Stimulated activated naive B cell treated with anti-CD40 and anti-IgM and Interleukin-4, amounts not matched to agents 10 μg/mL and 1 μg/mL and 100 μg/mL, for 72 hours (primary cell): ENCODE data around the gene SURF4.
"Not testable (repeated sequence)": the region's sequence is repeated elsewhere in the genome, so short reads cannot be mapped to it uniquely, and the experiment has no call there.

ENCODE experiments used
- ATAC-seq, 2 donors: fragments of 150-1000 bp; cut with Tn5 transposase; replicated peaks; 2 replicates each; pipeline ENCODE4 v1.10.0; 2021; ENCODE audit warnings: moderate library complexity in 1 of 2
- DNase-seq: peaks from one replicate; pipeline ENCODE4 v3.0.0; 2021
- H3K27ac Mint-ChIP-seq: one replicate; pipeline ENCODE4 v1.8.0; 2022; ENCODE audit warnings: mild to moderate bottlenecking, mixed read lengths
- H3K27me3 Mint-ChIP-seq, 2 donors: one replicate each; pipeline ENCODE4 v1.8.0; 2022; ENCODE audit warnings: mixed read lengths in 2 of 2
- H3K36me3 Mint-ChIP-seq, 2 donors: one replicate each; pipeline ENCODE4 v1.8.0; 2022; ENCODE audit warnings: mixed read lengths in 2 of 2, mild to moderate bottlenecking in 1 of 2
- H3K4me1 Mint-ChIP-seq, 2 donors: one replicate each; pipeline ENCODE4 v1.8.0; 2022; ENCODE audit warnings: mixed read lengths in 2 of 2, mild to moderate bottlenecking in 1 of 2
- H3K4me3 Mint-ChIP-seq, 2 donors: one replicate each; pipeline ENCODE4 v1.8.0; 2022; ENCODE audit warnings: mild to moderate bottlenecking in 2 of 2, mixed read lengths in 2 of 2, moderate library complexity in 1 of 2
- H3K9me3 Mint-ChIP-seq, 2 donors: one replicate each; pipeline ENCODE4 v1.8.0; 2022; ENCODE audit warnings: mixed read lengths in 2 of 2, mild to moderate bottlenecking in 1 of 2

Gene SURF4

GRCh38 chr9:133334161-133334560 is 41.7 kb downstream of the SURF4 start:
- DNase-seq = no peak
- Mint-ChIP-seq H3K4me1 (peaks cover 30 to 83% of the 10 kb centered on the region in 2 donors), H3K27ac (peak overlapping the region; percentile 90), H3K9me3 (no peaks in the 10 kb centered on the region), H3K36me3 (peaks cover 46 to 66% of the 10 kb centered on the region in 2 donors), H3K4me3 (peak overlapping the region; percentile 48 to 97), H3K27me3 (no peaks in the 10 kb centered on the region)
- ATAC-seq = no peak

GRCh38 chr9:133333566-133333965 is 42.3 kb downstream of the SURF4 start:
- H3K4me3 Mint-ChIP-seq = peak overlapping the region in 1 of 2 donors; percentile 97

DNA sequence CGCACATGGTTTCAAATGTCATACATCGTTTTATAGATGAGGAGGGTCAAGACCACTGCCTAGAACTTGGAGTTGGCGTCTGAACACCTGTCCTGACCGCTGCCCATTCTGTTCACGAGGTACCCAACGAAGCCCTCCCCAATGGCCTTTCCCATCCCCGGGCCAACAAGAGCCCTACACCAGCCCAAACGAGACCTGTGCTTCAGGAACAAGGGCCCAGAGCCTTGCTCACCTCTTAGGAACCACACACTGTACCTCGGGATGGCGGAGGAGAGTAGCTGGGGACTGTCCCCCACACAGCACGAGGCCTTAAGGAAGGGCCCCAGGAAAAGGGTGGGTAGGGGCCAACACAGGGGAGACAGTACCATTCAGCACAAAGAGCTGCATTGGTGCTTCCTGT is 42.8 kb downstream of the SURF4 start:
- peak overlapping the region; percentile 25 for H3K27ac Mint-ChIP-seq
- H3K9me3 Mint-ChIP-seq = no peaks in the 10 kb centered on the region
- peaks cover 52 to 68% of the 10 kb centered on the region in 2 donors for H3K36me3 Mint-ChIP-seq
- DNase-seq (no peak), ATAC-seq (no peak)
- H3K27me3 Mint-ChIP-seq = no peaks in the 10 kb centered on the region
- no peak overlapping the region for H3K4me3 Mint-ChIP-seq
- H3K4me1 Mint-ChIP-seq = peaks cover 30 to 83% of the 10 kb centered on the region in 2 donors

More at GRCh38 chr9:133333566-133333965, 42.3 kb downstream of the SURF4 start:
- Mint-ChIP-seq H3K36me3 (peaks cover 47 to 65% of the 10 kb centered on the region in 2 donors), H3K27ac (no peak overlapping the region), H3K9me3 (no peaks in the 10 kb centered on the region), H3K27me3 (no peaks in the 10 kb centered on the region), H3K4me1 (peaks cover 30 to 83% of the 10 kb centered on the region in 2 donors)
- ATAC-seq (no peak), DNase-seq (no peak)

GRCh38 chr9:133332381-133332730 is 43.5 kb downstream of the SURF4 start:
- no peaks in the 10 kb centered on the region for H3K9me3 Mint-ChIP-seq
- H3K4me3 Mint-ChIP-seq = no peak overlapping the region
- no peak for ATAC-seq
- peaks cover 52 to 68% of the 10 kb centered on the region in 2 donors for H3K36me3 Mint-ChIP-seq
- H3K27me3 Mint-ChIP-seq = no peaks in the 10 kb centered on the region
- H3K4me1 Mint-ChIP-seq = peaks cover 28 to 76% of the 10 kb centered on the region in 2 donors
- no peak for DNase-seq
- peak overlapping the region; percentile 72 for H3K27ac Mint-ChIP-seq

DNA sequence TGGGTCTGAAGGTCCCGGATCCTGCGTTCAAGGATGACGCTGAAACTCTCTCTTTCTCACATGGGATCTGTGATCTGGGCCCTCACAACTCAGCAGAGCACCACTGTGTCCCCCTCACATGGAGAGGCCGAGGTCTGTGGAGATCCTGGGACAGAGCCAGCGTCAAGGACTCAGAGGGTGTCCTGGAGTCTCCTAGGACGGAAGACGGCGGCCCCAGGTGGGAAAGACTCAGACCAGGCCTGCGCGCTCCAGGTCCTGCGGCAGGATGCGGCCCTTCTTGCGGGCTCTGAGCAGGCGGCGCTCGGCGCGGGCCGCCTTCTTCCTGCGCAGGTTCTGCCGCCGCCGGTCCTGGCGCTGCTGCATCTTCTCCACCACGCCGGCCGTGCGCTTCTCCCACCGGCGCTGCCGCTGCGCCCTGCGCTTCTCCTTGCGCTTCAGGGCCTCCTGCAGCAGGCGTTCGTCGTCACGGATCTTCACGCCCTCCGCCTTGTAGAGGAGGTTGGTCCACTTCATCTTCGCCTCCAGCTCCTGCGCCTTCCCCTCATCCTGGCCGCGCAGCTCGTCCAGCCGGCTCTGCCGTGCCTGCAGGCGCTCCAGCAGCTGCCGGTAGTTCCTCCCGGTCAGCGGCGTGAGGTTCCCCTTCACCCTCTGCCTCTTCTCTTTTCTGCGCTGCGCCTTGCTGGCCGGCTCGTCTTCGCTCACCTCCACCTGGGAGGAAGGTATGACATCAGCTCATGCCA is 44.0 kb downstream of the SURF4 start:
- H3K4me3 Mint-ChIP-seq = no peak overlapping the region
- ATAC-seq = no peak
- H3K27me3 Mint-ChIP-seq = no peaks in the 10 kb centered on the region
- no peaks in the 10 kb centered on the region for H3K9me3 Mint-ChIP-seq
- peaks cover 52 to 68% of the 10 kb centered on the region in 2 donors for H3K36me3 Mint-ChIP-seq
- no peak for DNase-seq
- H3K4me1 Mint-ChIP-seq = peaks cover 26 to 71% of the 10 kb centered on the region in 2 donors
- no peak overlapping the region for H3K27ac Mint-ChIP-seq

DNA sequence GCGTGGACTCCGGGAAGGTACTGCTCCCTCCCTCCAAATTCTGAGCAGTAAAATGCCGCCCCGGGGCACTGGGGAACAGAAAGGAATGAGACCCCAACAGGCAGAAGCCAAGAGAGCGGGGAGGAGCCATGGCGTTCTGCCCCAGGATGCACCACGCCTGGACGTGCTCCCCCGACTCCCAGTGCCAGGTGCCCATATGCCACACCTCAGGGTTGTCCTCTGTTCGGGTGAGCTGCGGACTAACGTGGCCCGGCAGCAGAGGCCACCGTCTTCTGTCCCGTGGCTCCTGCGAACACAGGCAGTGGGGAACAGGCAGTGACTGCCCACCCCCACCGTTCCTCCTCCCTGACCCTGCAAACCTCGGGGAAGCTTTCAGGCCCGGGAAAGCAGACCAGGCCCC is 44.6 kb downstream of the SURF4 start:
- peaks cover 21 to 65% of the 10 kb centered on the region in 2 donors for H3K4me1 Mint-ChIP-seq
- peak overlapping the region; percentile 5 for H3K27ac Mint-ChIP-seq
- H3K4me3 Mint-ChIP-seq = no peak overlapping the region
- H3K36me3 Mint-ChIP-seq = peaks cover 51 to 63% of the 10 kb centered on the region in 2 donors
- no peaks in the 10 kb centered on the region for H3K9me3 Mint-ChIP-seq
- ATAC-seq (no peak), DNase-seq (no peak)
- no peaks in the 10 kb centered on the region for H3K27me3 Mint-ChIP-seq

GRCh38 chr9:133329306-133330156 is 46.3 kb downstream of the SURF4 start:
- ATAC-seq, H3K27me3 Mint-ChIP-seq, DNase-seq, H3K27ac Mint-ChIP-seq, H3K4me3 Mint-ChIP-seq, H3K9me3 Mint-ChIP-seq: not testable (repeated sequence)
- H3K36me3 Mint-ChIP-seq = peaks cover 44 to 55% of the 10 kb centered on the region in 2 donors
- H3K4me1 Mint-ChIP-seq = peaks cover 18 to 55% of the 10 kb centered on the region in 2 donors

DNA sequence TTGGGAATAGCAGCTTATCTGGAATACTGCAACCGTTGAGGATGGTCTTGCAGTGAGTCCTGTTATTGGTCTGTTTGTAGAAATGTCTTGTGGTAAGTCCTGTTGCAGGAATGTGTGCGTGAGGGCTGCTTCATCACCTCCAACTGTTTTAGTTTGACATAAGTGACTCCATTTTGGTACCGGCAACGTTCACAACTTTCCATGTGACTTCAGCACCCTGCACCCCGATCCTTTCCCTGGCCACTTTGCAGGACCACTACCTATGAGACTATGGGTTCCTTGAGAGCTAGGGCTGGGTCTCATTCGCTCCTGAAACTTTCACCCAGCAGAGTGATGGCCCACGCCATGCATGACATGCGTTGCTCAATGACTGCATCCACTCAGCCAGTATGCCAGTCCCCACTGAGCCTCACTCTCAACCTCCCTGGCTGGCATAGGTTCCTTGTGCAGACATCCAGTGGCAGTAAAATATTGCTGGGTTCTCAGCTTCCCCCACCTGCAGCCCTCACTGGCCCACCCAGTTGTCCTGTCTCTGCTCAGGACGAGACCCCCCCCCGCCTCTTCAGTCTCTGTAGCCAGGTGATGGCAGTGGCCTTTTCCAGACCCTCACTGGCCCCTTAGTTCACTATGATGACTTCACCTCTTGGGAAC is 47.9 kb downstream of the SURF4 start:
- H3K4me3 Mint-ChIP-seq = no peak overlapping the region
- H3K36me3 Mint-ChIP-seq = peaks cover 40 to 47% of the 10 kb centered on the region in 2 donors
- H3K9me3 Mint-ChIP-seq = peaks cover 0 to 1% of the 10 kb centered on the region in 2 donors
- no peak overlapping the region for H3K27ac Mint-ChIP-seq
- H3K4me1 Mint-ChIP-seq = peaks cover 8 to 43% of the 10 kb centered on the region in 2 donors
- DNase-seq (no peak), ATAC-seq (no peak)
- no peaks in the 10 kb centered on the region for H3K27me3 Mint-ChIP-seq

DNA sequence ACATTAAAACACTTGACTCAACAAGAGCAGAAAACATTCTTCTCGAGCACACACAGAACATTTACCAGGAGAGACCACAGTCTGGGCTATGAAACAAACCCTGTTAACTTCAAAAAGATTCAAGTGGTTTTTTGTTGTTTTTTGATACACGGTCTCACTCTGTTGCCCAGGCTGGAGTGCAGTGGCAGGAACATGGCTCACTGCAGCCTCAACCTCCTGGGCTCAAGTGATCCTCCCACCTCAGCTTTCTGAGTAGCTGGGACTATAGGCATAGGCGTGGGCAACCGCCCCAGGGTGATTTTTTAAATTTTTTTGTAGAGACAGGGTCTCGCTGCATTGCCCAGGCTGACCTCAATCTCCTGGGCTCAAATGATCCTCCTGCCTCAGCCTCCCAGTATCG is 48.8 kb downstream of the SURF4 start:
- DNase-seq, H3K4me3 Mint-ChIP-seq, H3K27me3 Mint-ChIP-seq, H3K27ac Mint-ChIP-seq, ATAC-seq, H3K9me3 Mint-ChIP-seq: not testable (repeated sequence)
- Mint-ChIP-seq H3K4me1 (peaks cover 8 to 37% of the 10 kb centered on the region in 2 donors), H3K36me3 (peaks cover 33 to 40% of the 10 kb centered on the region in 2 donors)

- Mint-ChIP-seq H3K27me3 (peaks cover 3 to 4% of the 10 kb centered on the region in 2 donors), H3K4me1 (peaks cover 2 to 9% of the 10 kb centered on the region in 2 donors), H3K9me3 (peaks cover 0 to 1% of the 10 kb centered on the region in 2 donors), H3K36me3 (peaks cover 13 to 22% of the 10 kb centered on the region in 2 donors), H3K27ac (no peak overlapping the region), H3K4me3 (no peak overlapping the region)
- ATAC-seq (no peak), DNase-seq (no peak)
Measured at GRCh38 chr9:133323991-133324703, 51.7 kb downstream of the SURF4 start.

- Mint-ChIP-seq H3K4me3 (no peak overlapping the region), H3K27ac (no peak overlapping the region), H3K9me3 (peaks cover 0 to 1% of the 10 kb centered on the region in 2 donors), H3K4me1 (no peaks in the 10 kb centered on the region), H3K36me3 (peaks cover 4 to 14% of the 10 kb centered on the region in 2 donors), H3K27me3 (peaks cover 3 to 4% of the 10 kb centered on the region in 2 donors)
- DNase-seq (no peak), ATAC-seq (no peak)
Measured at GRCh38 chr9:133323211-133323610, 52.6 kb downstream of the SURF4 start.

GRCh38 chr9:133322701-133323100 is 53.2 kb downstream of the SURF4 start:
- DNase-seq (no peak), ATAC-seq (no peak)
- Mint-ChIP-seq H3K27ac (no peak overlapping the region), H3K4me3 (no peak overlapping the region), H3K4me1 (no peaks in the 10 kb centered on the region), H3K36me3 (peaks cover 2 to 10% of the 10 kb centered on the region in 2 donors), H3K27me3 (peaks cover 3 to 9% of the 10 kb centered on the region in 2 donors), H3K9me3 (peaks cover 0 to 1% of the 10 kb centered on the region in 2 donors)

GRCh38 chr9:133321411-133321935 is 54.4 kb downstream of the SURF4 start:
- H3K27me3 Mint-ChIP-seq = peaks cover 3 to 20% of the 10 kb centered on the region in 2 donors
- H3K36me3 Mint-ChIP-seq = peaks cover 2 to 9% of the 10 kb centered on the region in 2 donors
- no peak overlapping the region for H3K27ac Mint-ChIP-seq
- no peak overlapping the region for H3K4me3 Mint-ChIP-seq
- peaks cover 0 to 1% of the 10 kb centered on the region in 2 donors for H3K9me3 Mint-ChIP-seq
- H3K4me1 Mint-ChIP-seq = no peaks in the 10 kb centered on the region
- ATAC-seq (no peak), DNase-seq (no peak)
